Left renal pelvis (tissue), 4 donors: ENCODE data around the gene KIF18A. TPM values are rescaled to one million over a fixed set of nuclear protein-coding genes. Genes with fewer than 3 reads are reported as not detected.
"Not testable (repeated sequence)": the region's sequence is repeated elsewhere in the genome, so short reads cannot be mapped to it uniquely, and the experiment has no call there.

Experiments
- DNase-seq, 4 donors: peaks; one replicate each; pipeline ENCODE4 v3.0.0-alpha.2; 2013; ENCODE audit warnings: low read depth in 4 of 4, low spot score in 3 of 4
- polyA plus RNA-seq, 4 donors: library from polyadenylated mRNA; unstranded; fragments of 120-200 nt; gene quantifications; one replicate each; pipeline ENCODE4 v1.2.1, GENCODE V29; 2013; ENCODE audit not compliant: insufficient read length in 4 of 4

The KIF18A gene
- polyA plus RNA-seq = 10 to 100 TPM in 3 of 4 donors, 1 to 10 TPM in 1; 9.6 to 13.4 (median 10.9) TPM

DNA sequence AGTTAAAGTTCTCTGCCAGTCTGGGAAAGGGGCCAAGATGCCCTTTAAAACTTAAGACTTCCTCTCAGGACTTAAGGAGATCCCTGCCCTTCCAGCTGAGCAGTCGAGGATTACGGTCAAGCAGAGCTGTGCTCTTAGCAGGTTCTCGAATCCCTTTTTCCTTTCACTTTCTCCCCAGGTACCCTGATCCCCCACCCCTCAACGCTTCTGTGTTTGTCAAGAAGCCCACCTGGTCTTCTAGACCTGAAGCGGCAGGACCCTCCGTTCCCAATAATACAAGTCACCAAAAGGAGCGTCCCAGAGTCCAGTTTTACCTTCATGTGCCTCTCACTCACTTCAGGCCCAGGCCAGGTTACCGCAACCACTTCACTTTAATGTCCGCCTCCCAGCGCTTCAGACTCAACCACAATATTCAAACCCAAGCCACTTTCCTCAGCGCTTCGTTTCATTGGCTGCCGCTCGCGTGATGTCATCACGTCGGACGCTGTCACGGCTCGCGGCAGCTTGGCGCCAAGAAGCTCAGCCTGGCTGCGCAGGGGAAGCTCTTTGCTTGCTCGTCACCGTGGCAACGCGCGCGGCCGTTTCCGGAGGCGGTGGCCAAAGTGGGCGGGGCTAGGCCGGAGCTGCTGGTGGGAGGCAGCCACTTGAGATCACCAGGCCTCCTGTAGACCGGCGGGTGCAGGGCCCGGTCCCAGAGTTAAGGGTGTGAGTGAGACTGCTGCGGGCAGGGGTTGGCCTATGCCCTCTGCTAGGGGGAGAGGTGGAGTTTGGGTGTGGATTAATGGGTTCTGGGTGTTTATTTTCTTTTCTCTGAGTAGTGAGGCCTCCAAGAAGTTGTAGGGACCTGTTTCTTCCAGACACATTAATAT lies at the start of gene KIF18A, which contains the start of gene METTL15:
Gene KIF18A, minus strand, starts transcription at position 407 of the 869 bp plus-strand sequence. CDS start 10,209 bp downstream, outside the sequence.
Gene METTL15, plus strand, starts transcription at position 639 of the 869 bp plus-strand sequence. CDS start 4,947 bp downstream, outside the sequence.
- peak; percentile 95 to 97 (median 96) for DNase-seq

GRCh38 chr11:28153586-28153985 lies 45.6 kb upstream of the KIF18A start:
- DNase-seq = no peak

- DNase-seq = no peak
Measured at GRCh38 chr11:28152743-28153142, 44.8 kb upstream of the KIF18A start.

DNA sequence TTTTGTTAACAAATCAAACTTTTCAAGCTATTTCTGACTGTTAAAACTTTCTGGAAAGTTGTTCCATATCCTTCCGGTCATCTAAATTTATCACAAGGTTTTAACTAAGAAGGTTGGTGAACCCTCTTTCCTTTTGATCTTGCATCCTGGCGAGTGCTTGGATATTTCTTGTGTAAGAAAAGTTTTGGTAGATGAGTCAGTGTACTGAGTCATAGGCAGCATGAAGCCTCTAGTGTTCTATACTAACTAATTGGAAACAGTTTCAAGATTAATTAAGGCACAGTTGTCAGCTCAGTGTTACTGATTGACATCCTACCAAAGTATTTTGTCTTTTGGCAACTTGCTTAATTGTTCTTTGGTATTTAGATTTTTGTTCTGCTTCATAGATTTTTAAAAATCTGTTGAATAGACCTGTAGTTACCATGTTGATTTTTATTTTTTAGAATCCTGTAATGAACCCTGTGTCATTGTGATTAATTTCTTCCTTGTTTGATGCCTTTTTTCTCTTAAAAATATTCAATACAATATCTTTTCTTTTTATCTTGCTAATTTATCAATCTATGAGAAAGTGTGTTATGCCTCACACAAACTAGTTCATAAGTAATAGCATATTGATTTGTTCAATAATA lies 38.3 kb upstream of the KIF18A start:
- DNase-seq = no peak

GRCh38 chr11:28144808-28145207 lies 36.9 kb upstream of the KIF18A start:
- no peak for DNase-seq

- no peak for DNase-seq
Measured at GRCh38 chr11:28142724-28143123, 34.8 kb upstream of the KIF18A start.

DNA sequence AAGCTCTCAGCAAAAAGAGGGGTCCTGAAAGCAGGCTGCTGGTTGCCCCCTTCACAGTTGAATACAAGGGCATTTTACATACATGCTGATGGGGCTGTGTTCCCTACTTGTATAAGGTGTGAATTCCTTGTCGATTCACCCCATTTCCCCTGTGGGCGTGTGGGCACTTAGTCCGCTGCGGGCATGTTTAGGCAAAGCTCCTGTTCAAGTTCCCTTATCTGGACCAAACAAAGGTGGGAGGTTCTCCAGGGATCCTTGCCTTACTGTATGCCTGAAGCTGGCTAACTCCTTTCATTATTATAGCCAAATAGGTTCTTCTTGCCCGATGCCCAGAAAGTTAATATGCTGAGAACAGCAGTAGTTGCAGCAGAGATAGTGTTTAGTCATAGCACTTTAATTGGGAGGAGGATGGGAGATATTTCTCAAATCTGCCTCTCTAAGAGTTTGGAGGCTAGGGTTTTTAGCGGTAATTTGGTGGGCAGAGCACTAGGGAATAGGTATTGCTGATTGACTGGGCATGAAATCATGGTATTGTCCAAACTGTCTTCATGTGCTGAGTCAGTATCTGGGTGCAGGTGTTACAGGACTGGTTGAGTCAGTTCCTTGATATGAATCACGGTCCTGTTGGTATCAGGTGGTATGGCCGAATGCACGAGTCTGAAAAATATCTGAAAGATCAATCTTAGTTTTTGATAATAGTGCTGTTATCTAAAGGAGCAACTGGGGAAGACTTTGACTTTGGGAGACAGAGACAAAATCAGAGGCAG lies 32.9 kb upstream of the KIF18A start:
- DNase-seq = no peak

DNA sequence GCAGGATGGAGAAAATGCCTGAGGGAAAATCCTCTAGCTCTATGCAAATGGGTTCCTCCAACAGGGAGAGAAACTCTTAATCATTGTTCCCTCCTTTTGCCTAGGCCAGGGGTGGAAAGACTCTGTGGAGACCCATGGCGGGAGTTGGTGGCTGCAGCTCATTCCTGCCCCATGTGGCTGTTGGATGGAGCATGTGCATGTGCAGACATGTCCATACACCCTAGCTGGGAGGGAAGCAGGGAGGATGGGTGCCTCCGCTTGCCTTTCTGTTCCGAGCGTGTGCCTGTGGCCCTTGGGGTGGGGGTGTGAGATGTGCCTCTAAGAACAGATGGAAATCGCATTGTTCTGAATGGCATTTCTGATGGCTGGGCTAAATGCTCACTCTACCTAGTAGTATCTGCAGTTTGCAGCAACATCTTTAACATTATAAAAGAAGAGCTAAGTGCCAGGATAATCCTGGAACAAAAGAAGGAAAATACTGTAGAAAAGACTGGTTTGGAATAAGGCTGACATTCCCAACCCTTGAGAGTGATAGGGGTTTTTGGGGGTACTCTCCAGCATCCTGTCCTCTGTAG lies 32.0 kb upstream of the KIF18A start:
- no peak for DNase-seq

- no peak for DNase-seq
Measured at GRCh38 chr11:28137832-28138231, 29.9 kb upstream of the KIF18A start.

DNA sequence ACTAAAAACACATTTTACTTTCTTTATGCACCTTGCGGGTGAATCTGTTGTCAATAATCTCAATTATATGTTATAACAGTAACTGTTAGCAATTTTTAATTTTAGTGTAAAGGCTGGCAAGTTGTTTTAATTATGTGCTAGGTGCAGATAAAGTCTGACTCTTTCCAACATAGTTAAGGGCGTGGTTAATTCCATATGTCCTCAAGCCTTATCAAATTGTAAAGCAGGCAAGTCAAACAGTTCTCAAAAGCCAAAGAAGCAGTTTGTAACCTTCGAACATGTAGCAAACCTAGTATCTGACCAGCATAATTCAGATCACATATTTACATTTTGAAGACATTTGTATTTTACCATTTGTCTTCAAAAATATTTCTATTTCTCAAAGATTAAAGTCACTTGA lies 29.4 kb upstream of the KIF18A start:
- no peak for DNase-seq

GRCh38 chr11:28136157-28136556 lies 28.2 kb upstream of the KIF18A start:
- DNase-seq = not testable (repeated sequence)

DNA sequence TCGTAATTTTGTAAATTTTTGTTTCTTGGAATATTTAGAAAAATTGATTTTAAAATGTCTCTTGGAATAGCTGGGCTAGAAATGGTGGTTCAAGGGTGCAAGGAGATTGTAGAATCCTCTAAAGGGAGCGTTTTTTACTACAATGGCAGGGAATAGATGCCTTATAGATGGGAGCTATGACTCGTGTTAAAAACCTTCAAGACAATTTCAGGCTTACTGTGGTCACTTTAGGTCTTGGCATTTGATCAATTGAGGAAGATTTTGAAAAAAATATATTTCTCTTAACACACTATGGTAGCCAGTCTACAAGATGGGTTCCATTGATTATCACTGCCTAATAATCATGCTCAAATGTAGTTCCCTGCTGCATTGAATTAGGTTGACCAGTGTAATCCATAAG lies 25.2 kb upstream of the KIF18A start:
- DNase-seq = no peak

GRCh38 chr11:28132548-28132947 lies 24.6 kb upstream of the KIF18A start:
- DNase-seq = no peak

DNA sequence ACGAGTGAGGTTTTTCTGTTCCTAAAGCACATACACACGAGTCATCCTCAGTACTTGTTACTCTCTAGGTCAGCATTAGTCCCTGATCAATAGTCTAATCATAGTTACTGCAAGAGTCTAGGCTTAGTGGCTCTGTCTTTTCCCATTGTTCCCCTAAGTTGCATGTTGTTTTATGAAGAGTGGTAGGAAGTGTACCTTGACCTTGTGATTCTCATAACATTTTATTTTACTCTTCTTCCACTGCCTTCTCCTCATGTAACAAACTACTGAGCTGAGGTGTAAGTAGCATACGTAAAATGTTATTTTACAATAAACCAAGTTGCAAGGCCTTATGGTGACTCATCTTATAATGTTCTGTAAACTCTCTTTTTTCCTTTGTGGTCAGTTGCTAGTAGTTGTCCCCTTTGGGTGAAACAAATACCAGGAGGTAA lies 15.2 kb upstream of the KIF18A start:
- DNase-seq = no peak

DNA sequence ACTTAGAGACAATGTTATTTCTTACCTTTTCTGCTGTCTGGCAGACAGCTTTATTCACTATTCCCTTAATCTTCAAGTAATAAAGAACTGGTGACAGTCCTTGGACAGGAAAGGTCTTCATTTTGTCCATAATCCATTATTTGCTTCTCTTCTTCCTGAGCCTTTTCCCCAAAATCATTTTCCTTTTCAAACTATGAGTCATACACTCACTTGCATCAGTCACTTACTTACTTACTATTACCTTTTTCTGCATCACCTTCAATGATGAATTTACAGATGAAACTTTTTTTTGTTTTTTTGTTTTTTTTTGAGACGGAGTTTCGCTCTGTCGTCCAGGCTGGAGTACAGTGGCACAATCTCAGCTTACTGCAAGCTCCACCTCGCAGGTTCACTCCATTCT lies 9.8 kb upstream of the KIF18A start:
- no peak for DNase-seq

DNA sequence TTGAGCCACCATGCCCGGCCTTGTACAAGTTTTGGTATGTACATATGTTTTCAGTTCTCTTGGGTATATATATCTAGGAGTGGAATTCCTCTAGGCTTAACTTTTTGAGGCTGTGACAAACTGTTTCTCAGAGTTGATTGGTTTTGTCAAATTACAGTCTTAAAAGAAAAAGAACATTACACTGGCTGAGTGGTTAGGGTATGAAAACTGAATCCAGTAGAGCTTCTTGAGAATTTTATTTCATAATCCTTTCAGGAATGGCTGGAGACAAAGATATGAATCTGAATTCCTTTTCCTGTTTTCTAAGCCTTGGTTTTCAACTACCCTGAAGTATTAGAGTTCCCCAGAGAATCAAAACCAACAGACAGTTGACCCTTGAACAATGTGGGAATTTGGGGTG lies 6.8 kb upstream of the KIF18A start:
- no peak for DNase-seq

DNA sequence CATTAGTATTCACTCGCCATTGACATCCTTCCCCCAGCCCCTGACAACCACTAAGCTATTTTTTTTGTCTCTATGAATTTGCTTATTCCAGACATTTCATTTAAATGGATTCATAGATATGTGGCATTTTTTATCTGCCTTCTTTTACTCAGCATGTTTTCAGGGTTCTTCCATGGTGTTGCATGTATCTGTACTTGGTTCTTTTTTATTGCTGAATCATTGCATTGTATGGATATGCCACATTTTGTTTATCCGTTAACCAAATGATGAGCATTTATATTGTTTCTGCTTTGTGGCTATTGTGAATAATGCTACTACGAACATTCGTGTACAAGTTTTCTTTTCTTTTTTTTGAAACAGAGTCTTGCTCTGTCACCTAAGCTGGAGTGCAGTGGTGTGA lies 6.2 kb upstream of the KIF18A start:
- DNase-seq = no peak

GRCh38 chr11:28110821-28111200 lies 2.9 kb upstream of the KIF18A start:
- DNase-seq = peak in 2 of 4 donors; percentile 10 to 20

DNA sequence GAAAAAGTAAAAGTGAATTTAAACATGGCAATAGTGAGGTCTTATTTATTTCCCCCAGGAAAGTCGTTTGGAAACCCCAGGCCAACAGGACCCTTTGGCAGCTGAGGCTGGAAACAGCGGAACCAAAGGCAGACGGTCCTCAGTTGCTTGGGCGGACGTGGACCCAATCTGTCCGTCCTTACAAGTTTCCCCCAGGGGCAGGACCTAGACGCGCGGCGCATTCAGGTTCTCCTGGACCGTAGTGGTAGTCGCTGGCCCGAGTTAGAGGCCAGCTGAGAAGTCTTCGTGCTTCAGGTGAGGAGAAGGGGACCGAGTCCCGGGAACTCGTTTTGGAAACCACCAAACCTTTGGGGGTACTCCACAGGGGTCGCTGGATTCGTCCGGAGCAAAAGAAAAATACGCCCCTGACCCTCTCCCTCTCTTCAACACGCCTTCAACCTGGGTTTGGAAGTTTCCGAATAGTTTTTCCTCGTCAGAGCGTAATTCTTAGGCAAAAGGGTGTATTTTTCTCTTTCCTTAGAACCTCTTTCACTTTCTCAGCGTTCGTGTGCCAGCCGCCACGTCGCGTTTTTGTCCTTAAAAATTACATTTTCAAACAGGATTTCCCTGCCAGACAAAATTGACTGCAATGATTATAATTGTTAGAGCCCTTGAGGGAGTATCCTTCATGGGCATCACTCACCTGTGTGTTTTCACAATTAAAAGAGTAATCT lies 2.3 kb upstream of the KIF18A start:
- DNase-seq = peak; percentile 40 to 52 (median 50)

GRCh38 chr11:28108958-28109357 lies 1.0 kb upstream of the KIF18A start:
- DNase-seq = no peak
